Fibroblast of lung (primary cell): ENCODE data around the gene FGF14. TPM values are rescaled to one million over a fixed set of nuclear protein-coding genes. Genes with fewer than 3 reads are reported as not detected.
A peak's percentile ranks its signal among the peaks of the same experiment; 100 is the strongest.

Experiments
- DNase-seq, 2 donors: peaks; one replicate each; pipeline versions ENCODE4 v3.0.0 to v3.0.0-alpha.2; 2010; ENCODE audit warnings: low read depth in 2 of 2
- H2AFZ ChIP-seq: 2 replicates; pipeline ENCODE4 v1.5.1; 2012; ENCODE audit warnings: low read length, control low read depth, inconsistent platforms
- H3K27ac ChIP-seq: 2 replicates; pipeline ENCODE4 v1.5.1; 2011; ENCODE audit warnings: low read length, control low read depth; ENCODE audit not compliant: insufficient read depth
- H3K27me3 ChIP-seq: 2 replicates; pipeline ENCODE4 v1.5.1; 2011; ENCODE audit warnings: mild to moderate bottlenecking, low read length; ENCODE audit not compliant: control insufficient read depth, insufficient read depth
- H3K36me3 ChIP-seq: 2 replicates; pipeline ENCODE4 v1.5.1; 2011; ENCODE audit warnings: low read length; ENCODE audit not compliant: control insufficient read depth, insufficient read depth
- H3K4me1 ChIP-seq: 2 replicates; pipeline ENCODE4 v1.5.1; 2011; ENCODE audit warnings: low read length; ENCODE audit not compliant: control insufficient read depth, insufficient read depth; ENCODE audit errors: extremely low read depth
- H3K4me2 ChIP-seq: 2 replicates; pipeline ENCODE4 v1.5.1; 2011; ENCODE audit warnings: low read length, control low read depth; ENCODE audit not compliant: insufficient read depth; ENCODE audit errors: extremely low read depth
- H3K4me3 ChIP-seq, 4 experiments: fragments of 200-600 bp in 1 of 4; sonication (generic) in 1 of 4; replicated peaks in 1 of 4; 2 replicates each; pipeline ENCODE4 v1.5.1; 2011 to 2016; ENCODE audit warnings: low read length in 4 of 4, low read depth in 3 of 4, mild to moderate bottlenecking in 3 of 4, control low read depth in 2 of 4, inconsistent platforms in 1 of 4, mixed read lengths in 1 of 4; ENCODE audit not compliant: insufficient read depth in 1 of 4; ENCODE audit errors: control extremely low read depth in 1 of 4
- H3K79me2 ChIP-seq: 2 replicates; pipeline ENCODE4 v1.5.1; 2012; ENCODE audit warnings: mild to moderate bottlenecking, low read length, inconsistent platforms; ENCODE audit not compliant: control insufficient read depth, insufficient read depth
- H3K9ac ChIP-seq: 2 replicates; pipeline ENCODE4 v1.5.1; 2011; ENCODE audit warnings: mild to moderate bottlenecking, low read length, control low read depth; ENCODE audit not compliant: insufficient read depth
- H3K9me3 ChIP-seq: 2 replicates; pipeline ENCODE4 v1.5.1; 2012; ENCODE audit warnings: low read depth, low read length; ENCODE audit not compliant: control insufficient read depth, insufficient read depth
- H4K20me1 ChIP-seq: 2 replicates; pipeline ENCODE4 v1.5.1; 2011; ENCODE audit warnings: low read length; ENCODE audit not compliant: control insufficient read depth, insufficient read depth; ENCODE audit errors: extremely low read depth
- EZH2 ChIP-seq: IDR thresholded peaks from 2 replicates; pipeline ENCODE4 v1.5.1; 2012; ENCODE audit warnings: low read length, control low read depth, mild to moderate bottlenecking; ENCODE audit errors: missing control alignments
- polyA plus RNA-seq, 2 donors: library from polyadenylated mRNA; depleted of rRNA in 1 of 2; stranded (reverse) in 1 of 2; unstranded in 1 of 2; fragments of >200 nt; gene quantifications; 2 replicates each; pipeline ENCODE4 v1.2.1, GENCODE V29; 2011 to 2012; ENCODE audit warnings: missing spikeins in 1 of 2
- total RNA-seq: library from RNA; depleted of rRNA; stranded (reverse); fragments of >200 nt; gene quantifications from 2 replicates; pipeline ENCODE4 v1.2.1, GENCODE V29; 2014
- TF ChIP-seq, protein P1 (sequence below), 2 donors: IDR thresholded peaks in 1 of 2; conservative IDR thresholded peaks in 1 of 2; 1 replicate in 1 of 2; 2 replicates in 1 of 2; pipeline ENCODE4 v1.5.1; 2011 to 2012; ENCODE audit warnings: low read length in 2 of 2, control low read depth in 1 of 2, inconsistent platforms in 1 of 2, low read depth in 1 of 2, mild to moderate bottlenecking in 1 of 2

FGF14 gene
- total and polyA plus RNA-seq, 2 donors (not counting 1 experiment from before 2014, with no cell fraction given), result 0.94 to 7.8 TPM

DNA sequence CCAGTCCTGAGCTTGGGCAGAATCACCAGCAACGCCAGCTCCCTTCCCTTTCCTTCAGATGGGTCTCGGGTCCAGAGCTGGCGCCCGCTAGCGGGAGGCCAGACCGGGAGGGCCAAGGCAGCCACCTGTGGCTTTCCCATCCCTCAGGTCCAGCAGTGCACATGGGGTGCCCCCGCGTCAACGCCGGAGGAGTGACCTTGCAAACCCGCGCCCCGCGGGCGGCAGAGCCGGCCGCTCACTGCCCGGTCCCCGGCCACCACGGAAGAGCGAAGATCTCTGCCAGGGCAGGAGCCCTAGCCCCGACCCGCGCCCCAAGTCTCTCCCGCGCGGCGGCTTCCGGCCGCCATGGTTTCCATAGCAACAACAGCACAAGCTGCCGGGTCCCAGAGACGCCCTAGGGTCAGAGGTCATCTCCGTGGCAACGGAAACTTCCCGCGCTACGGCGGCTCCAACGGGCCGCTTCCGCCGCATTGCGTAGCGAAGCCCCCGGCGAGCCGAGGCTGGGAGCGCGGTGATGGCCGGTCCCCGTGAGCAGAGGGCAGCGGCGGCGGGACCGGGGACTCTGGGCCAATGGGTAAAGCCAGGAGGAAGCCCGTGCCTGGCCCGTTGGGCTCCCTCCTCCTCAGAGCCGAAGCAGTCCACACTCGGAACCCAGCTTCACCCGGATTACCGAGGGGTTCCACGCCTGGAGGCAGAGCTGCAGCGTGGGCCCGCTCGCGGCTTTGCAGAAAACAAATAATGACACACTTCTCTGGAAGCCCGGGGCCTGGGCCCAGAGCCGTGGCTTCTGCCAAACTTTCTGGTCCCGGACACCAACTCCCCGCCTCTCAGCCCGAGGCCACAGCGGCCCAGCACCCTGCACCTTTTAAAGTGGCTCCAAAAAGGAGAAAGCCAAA is 7.4 kb downstream of the FGF14 start:
- Histone ChIP-seq H3K4me3 (peak overlapping the region; percentile 58 to 80 (median 72)), H2AFZ (peak overlapping the region; percentile 85), H4K20me1 (no peaks in the 10 kb centered on the region), H3K4me1 (peaks cover 4% of the 10 kb centered on the region), H3K4me2 (peak overlapping the region; percentile 81), H3K27me3 (no peaks in the 10 kb centered on the region), H3K36me3 (no peaks in the 10 kb centered on the region), H3K9me3 (no peaks in the 10 kb centered on the region), H3K9ac (peak overlapping the region; percentile 77), H3K79me2 (no peaks in the 10 kb centered on the region), H3K27ac (peak overlapping the region; percentile 83)
- no peak for TF ChIP-seq EZH2
- TF ChIP-seq, protein P1, sequence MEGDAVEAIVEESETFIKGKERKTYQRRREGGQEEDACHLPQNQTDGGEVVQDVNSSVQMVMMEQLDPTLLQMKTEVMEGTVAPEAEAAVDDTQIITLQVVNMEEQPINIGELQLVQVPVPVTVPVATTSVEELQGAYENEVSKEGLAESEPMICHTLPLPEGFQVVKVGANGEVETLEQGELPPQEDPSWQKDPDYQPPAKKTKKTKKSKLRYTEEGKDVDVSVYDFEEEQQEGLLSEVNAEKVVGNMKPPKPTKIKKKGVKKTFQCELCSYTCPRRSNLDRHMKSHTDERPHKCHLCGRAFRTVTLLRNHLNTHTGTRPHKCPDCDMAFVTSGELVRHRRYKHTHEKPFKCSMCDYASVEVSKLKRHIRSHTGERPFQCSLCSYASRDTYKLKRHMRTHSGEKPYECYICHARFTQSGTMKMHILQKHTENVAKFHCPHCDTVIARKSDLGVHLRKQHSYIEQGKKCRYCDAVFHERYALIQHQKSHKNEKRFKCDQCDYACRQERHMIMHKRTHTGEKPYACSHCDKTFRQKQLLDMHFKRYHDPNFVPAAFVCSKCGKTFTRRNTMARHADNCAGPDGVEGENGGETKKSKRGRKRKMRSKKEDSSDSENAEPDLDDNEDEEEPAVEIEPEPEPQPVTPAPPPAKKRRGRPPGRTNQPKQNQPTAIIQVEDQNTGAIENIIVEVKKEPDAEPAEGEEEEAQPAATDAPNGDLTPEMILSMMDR (conservative IDR thresholded peaks at IDR 0.05 in 1 of 2, IDR thresholded peaks at IDR 0.05 in 1 of 2; ENCODE audit: low read depth in 1 of 2, low read length in 2 of 2), result peak; percentile 27 to 38
- DNase-seq, result peak; percentile 78 to 95

DNA sequence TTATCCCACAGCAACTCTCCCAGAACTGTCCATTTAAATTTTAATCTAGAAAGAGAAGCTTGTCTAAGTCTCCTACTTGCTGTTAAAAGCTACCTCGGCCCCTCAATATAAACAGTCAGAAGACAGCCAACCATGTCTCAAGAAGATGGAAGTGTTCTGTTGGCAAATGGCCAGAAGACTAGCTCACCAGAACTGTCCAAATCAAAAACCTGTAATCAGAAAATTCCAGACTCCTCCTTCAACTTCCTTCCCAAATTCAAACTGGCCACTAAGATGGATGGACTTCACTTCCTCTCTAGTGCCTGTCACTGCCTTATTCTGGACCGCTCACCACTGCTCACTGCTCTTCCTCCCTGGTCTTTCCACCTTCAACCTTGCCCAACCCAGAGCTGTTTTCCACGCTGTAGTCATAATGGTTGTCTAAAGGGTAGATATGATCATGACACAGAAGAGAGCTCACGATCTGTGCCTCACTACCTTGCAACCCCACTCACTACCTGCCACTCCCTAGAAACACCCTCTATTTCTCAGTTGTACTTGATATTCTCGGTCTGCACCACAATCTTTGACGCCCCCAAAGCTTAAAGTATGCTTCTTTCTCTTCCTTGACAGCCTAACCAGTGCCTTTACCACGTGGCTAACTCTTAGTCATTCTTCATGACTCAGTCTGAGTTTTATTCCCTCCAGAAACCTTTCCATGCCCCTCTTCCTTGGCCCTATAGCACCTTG is 9.2 kb downstream of the FGF14 start:
- H3K4me3 ChIP-seq, result no peak overlapping the region
- H3K4me1 ChIP-seq, result peaks cover 2% of the 10 kb centered on the region
- H3K9me3 ChIP-seq, result no peaks in the 10 kb centered on the region
- H3K27ac ChIP-seq, result no peak overlapping the region
- DNase-seq, result peak in 1 of 2 donors; percentile 12
- TF ChIP-seq EZH2, result no peak
- TF ChIP-seq, protein P1 (conservative IDR thresholded peaks at IDR 0.05 in 1 of 2, IDR thresholded peaks at IDR 0.05 in 1 of 2; ENCODE audit: low read depth in 1 of 2, low read length in 2 of 2), result no peak
- H2AFZ ChIP-seq, result no peak overlapping the region
- H3K79me2 ChIP-seq, result no peaks in the 10 kb centered on the region
- no peak overlapping the region for H3K4me2 ChIP-seq
- H3K27me3 ChIP-seq, result no peaks in the 10 kb centered on the region
- no peaks in the 10 kb centered on the region for H4K20me1 ChIP-seq
- H3K36me3 ChIP-seq, result no peaks in the 10 kb centered on the region
- no peak overlapping the region for H3K9ac ChIP-seq

DNA sequence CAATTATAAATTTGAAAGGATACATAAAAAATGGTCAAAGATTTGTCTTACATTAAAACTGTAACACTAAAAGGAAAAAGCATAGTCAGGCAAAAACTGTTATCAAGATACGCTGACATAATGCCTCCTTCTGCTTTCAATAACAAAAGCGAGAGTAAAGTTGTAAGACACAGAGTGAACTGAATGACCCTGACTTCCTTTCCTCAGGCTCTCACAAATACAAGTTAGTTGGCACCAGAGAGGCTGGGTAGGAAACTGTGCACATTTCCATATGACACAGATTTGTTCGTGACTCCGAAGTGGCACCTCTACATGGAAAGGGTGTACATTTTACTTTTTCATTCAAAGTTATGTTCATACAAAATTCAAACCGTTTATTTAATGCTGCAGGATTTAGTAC is 15.4 kb downstream of the FGF14 start:
- H3K4me1 ChIP-seq, result no peaks in the 10 kb centered on the region
- H3K27ac ChIP-seq, result no peak overlapping the region
- H3K27me3 ChIP-seq, result no peaks in the 10 kb centered on the region
- no peaks in the 10 kb centered on the region for H4K20me1 ChIP-seq
- no peak overlapping the region for H3K4me2 ChIP-seq
- H3K4me3 ChIP-seq, result no peak overlapping the region
- no peak for DNase-seq
- H2AFZ ChIP-seq, result no peak overlapping the region
- H3K9me3 ChIP-seq, result no peaks in the 10 kb centered on the region
- no peaks in the 10 kb centered on the region for H3K36me3 ChIP-seq
- H3K79me2 ChIP-seq, result no peaks in the 10 kb centered on the region
- TF ChIP-seq EZH2, result no peak
- TF ChIP-seq, protein P1 (conservative IDR thresholded peaks at IDR 0.05 in 1 of 2, IDR thresholded peaks at IDR 0.05 in 1 of 2; ENCODE audit: low read depth in 1 of 2, low read length in 2 of 2), result no peak
- no peak overlapping the region for H3K9ac ChIP-seq
